GM10847 (cell line): Measurements from ENCODE around the gene PLA2G5.

Source experiments
- POLR2A ChIP-seq: IDR thresholded peaks from 2 replicates; pipeline ENCODE4 v1.6.1; 2011; ENCODE audit not compliant: insufficient read length; ENCODE audit errors: extremely low read depth

Gene PLA2G5

GRCh38 chr1:20102875-20103274 is 32.9 kb downstream of the PLA2G5 start:
- TF ChIP-seq POLR2A: no peak

- TF ChIP-seq POLR2A: no peak
Measured at GRCh38 chr1:20105856-20106255, 35.9 kb downstream of the PLA2G5 start.

GRCh38 chr1:20107351-20107750 is 37.4 kb downstream of the PLA2G5 start:
- TF ChIP-seq POLR2A: no peak

DNA sequence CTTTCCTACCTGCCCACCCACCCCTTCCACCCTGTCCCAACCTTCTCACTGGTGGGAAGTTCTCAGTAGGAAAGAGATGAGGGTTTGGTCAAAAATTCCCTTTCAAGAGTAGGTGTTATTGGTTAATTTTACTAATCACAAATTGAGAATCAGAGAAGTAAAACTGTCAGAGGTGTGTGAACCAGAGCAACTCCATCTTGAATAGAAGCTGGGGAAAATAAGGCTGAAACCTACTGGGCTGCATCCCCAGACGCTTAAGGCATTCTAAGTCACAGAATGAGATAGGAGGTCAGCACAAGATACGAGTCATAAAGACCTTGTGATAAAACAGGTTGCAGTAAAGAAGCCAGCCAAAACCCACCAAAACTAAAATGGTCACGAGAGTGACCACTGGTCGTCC is 37.8 kb downstream of the PLA2G5 start:
- TF ChIP-seq POLR2A: no peak

DNA sequence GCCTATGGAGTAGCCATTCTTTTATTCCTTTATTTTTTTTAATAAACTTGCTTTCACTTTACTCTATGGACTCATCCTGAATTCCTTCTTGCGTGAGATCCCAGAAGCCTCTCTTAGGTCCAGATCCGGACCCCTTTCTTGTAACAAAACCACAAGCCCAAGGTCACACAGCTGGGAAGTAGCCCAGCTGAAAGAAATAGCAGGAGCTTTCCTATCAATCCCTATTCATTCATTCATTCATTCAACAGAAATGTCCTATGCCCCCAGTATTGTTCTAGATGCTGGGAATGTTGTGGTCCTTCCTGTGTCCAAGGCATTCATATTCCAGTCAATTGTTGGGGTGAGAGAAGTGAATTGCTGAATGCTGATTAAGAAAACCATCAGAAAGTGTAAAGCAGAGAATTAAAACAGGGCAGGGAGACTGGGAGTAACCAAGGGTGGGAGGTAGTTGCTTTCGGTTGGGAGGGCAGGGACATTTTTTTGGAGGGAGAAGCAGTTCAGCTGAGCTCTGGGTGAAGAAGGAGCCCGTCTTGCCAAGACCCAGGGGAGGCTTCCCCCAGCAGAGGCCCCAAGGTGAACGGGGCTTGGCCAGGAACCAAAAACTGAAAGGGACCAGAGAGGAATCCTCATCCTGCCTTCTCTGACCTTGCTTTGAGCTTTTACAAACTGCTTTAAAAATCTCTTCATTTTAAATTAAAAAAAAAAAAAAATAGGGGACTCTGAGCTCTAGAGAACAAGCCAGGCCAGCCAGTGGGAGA is 38.6 kb downstream of the PLA2G5 start:
- TF ChIP-seq POLR2A: no peak

DNA sequence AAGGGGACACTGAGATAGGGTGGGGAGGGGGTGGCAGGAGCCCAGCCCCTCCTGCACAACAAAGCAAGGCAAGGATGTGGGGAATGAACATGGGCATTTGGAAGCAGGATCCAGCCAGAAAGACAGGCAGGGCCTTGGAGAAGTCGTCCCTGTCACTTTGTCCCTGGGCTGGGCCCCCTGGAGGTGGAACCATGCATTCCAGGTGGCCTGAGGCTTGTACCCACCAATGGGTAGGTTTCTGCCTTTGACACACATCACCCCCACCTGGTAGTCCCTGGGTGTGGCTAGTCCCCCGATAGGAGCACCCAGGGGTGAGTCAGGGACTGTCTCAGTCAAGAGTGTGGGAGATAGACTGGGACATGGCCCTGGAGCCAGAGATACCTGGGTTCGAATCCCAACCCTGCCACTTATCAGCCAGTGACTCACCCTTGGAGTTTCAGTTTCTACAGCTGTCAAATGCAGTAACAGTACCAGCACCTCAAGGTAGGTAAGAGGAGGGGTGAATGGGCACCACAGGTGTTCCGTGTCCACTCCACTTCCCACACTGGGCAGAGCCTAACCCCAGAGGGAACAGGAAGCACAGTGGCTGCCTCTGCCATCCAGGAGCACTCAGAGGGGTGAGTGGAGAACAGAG is 39.3 kb downstream of the PLA2G5 start:
- no peak for TF ChIP-seq POLR2A

DNA sequence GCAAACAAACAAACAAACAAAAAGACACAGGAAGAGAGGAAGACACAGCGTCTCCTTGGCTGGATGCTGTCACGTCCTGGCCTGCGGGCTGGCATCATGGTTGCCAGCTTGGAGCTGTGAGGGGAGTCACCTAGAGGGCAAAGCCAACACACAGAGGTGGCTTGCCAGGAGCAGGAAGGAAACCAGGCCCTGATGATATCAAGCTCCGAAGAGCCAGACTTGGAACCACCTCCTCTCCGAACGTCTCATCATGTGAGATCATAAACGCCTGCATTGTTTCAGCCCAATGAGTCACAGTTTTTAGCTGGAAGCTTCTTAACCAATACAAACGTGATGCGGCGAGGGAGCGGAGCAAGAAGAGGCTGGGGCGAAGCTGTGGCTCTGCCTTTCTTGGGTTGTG is 40.7 kb downstream of the PLA2G5 start:
- TF ChIP-seq POLR2A: no peak

DNA sequence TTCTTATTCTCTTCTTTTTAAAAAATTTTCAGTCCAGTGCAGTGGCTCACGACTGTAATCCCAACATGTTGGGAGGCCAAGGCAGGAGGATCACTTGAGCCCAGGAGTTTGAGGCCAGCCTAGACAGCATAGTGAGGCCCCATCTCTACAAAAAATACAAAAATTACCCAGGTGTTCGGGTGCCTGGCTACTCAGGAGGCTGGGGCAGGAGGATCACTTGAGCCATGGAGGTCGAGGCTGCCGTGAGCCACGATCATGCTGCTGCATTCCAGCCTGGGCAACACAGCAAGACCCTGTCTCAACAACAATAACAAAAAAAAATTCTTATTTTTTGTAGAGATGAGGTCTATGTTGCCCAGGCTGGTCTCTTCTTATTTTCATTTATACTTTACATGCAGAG is 41.5 kb downstream of the PLA2G5 start:
- TF ChIP-seq POLR2A: no peak

GRCh38 chr1:20112279-20113000 is 42.4 kb downstream of the PLA2G5 start:
- no peak for TF ChIP-seq POLR2A

DNA sequence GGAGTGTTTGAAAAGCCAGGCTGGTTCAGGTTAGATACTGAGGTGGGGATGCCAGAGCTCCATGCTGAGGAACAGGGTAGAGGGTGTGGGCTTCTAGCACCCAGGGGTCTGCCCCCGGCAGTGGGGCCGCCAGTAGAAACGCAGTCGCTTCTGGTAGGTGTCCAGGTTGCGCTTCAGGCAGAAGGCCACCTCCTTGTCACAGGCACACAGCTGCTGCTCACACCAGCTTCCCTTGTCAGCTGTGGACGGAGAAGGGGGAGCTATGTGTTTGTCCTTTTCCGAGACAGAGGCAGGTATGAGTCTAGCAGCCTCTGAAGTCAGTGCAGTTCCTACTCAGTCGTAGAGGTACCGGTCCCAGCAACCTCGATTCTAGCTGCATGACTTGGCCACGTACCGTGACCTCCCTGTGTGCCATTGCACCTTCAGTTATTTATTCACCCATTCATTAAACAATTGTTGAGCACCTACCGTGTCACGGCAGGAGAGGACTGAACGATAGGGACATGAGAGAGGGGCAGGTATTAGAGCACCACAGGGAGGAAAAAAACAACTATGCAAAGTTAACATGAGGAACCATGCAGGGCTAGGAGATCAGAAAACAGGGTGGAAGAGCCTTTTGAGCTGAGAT is 44.1 kb downstream of the PLA2G5 start:
- no peak for TF ChIP-seq POLR2A

DNA sequence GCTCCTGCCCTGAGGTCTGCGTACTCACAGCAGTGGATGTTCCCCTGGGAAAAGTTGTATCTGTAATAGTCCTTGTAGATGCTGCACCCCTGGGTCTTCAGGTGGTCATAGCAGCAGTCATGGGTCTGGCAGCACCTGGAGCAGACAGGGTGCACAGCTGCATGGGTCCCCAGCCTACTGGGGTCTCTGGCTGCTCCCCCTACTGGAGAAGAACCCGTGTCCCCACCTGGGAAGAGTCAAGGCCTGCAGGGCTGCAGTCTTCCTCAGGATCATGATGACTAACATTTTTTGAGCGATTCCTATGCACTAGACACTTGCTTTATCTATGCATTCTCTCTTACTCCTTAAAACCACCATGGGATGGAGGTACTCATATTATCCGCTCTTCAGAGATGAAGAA is 45.5 kb downstream of the PLA2G5 start:
- TF ChIP-seq POLR2A: no peak

DNA sequence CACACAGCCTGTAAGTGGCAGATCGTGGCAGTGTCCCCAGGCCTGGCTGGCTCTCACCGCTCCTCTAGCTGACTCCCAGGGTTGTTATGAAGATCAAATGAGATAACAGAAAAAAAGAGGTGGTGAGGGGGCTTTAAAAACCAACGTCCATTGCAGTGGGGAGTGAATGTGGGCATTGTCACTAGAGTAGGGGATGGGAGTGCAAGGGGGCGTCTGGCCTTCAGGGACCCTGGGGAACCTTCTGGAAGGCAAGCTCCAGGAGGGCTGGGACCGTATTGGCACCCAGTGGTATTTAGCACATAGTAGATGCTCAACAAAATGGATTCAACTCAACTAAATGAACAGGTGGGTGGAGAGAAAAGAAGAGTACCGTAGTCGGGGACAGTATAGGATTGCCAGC is 45.9 kb downstream of the PLA2G5 start:
- TF ChIP-seq POLR2A: no peak

DNA sequence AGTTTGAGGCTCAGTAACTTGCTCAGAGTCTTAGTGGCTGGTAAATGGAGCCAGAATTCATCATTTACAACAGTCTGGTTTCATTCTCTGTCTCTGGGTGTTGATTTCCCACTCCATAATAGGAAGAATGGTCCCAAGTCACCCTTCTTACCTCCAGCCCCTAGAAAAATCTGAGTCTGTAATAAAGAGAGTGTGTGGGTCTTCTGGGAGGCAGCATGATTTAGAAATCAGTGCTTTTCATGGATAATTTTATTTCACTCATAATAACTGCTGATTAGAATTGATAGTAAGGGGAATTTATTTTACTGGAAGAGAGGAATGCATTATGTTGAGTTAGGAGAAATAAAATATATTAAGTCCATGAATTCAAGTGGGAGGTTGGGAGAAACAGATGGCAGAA is 47.2 kb downstream of the PLA2G5 start:
- no peak for TF ChIP-seq POLR2A

DNA sequence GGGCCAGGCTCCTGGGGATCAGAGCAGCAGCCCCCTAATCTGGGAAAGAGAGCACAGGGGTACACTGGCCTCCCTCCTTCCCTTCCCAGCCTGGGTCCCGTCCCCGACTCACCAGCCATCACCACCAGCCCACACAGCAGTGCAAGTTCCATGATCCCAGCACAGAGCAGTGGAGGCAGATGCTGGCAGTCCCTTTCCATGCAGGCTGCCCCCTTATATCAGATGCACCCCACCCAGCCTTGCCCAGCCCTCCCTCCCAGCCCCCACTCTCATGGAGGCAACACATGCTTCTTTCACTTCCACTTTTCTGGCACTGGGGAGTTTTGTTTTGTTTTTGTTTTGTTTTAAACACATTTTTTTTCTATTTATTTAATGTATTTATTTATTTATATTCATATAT is 49.4 kb downstream of the PLA2G5 start, which contains the start of gene PLA2G2D:
TSS of gene PLA2G2D (minus strand) at position 190 of the 400 bp plus-strand sequence. CDS start at position 152, 38 bp downstream.
- TF ChIP-seq POLR2A: no peak

DNA sequence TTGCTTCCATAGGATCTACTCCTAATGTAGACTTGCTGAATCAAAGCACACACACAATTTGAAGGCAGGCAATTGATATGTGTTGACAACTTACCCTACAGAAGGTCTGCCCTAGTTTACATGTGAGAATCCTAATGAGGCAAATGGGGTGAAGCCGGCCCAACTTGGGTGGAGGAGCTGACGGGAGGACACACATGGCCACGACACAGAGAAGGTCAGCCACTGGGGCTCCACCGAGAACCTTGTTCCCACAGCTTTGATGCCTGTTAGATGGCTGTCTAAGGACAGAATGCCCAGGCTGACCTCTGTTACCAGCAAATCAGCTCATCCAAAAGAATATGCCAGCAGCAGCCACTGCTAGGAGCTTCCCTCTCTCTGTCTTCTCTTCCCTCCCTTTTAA is 50.8 kb downstream of the PLA2G5 start:
- TF ChIP-seq POLR2A: no peak

DNA sequence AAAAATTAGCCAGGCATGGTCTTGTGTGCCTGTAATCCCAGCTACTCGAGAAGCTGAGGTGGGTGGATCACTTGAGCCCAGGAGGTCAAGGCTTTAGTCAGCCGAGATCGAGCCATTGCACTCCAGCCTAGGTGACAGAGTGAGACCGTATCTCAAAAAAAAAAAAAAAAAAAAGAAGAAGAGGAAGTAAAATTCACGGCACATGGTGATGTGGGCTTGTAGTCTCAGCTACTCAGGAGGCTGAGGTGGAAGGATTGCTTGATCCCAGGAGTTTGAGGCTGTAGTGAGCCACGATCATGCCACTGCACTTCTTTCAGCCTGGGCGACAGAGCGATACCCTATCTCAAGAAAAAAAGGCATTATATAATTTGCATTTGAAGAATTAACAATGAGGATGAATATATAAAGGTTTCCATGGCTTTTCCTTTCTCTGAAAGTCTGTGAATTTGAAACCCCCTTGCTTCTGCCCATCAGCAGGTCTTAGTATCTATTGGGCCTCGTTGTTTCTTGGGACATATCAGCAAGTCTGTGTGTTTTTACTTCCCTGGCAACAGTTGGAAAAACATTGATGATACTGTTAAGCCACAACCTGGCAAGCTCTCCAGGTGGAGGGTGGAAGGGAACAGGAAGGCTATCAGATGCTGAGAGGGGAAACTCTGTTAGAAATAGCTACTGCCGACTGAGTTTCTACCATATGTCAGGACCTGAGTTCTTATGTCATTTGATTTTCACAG is 53.9 kb downstream of the PLA2G5 start:
- no peak for TF ChIP-seq POLR2A
